H9 (cell line): ENCODE data around the gene HS1BP3. TPM values are rescaled to one million over a fixed set of nuclear protein-coding genes. Genes with fewer than 3 reads are reported as not detected.
A peak's percentile ranks its signal among the peaks of the same experiment; 100 is the strongest.

ENCODE experiments used
- DNase-seq: peaks from one replicate; pipeline ENCODE4 v3.0.0-alpha.2; 2017
- H2AFZ ChIP-seq: one replicate; pipeline ENCODE4 v1.6.1; 2013; ENCODE audit warnings: mild to moderate bottlenecking, low read length, control low read depth, moderate library complexity
- H2AK5ac ChIP-seq: 2 replicates; pipeline ENCODE4 v1.6.1; 2013; ENCODE audit warnings: low read length, control low read depth, mixed read lengths; ENCODE audit not compliant: insufficient read length
- H2BK120ac ChIP-seq: one replicate; pipeline ENCODE4 v1.6.1; 2013; ENCODE audit warnings: low read depth, mild to moderate bottlenecking, low read length, control low read depth, inconsistent platforms; ENCODE audit not compliant: poor library complexity, severe bottlenecking
- H2BK12ac ChIP-seq: 2 replicates; pipeline ENCODE4 v1.6.1; 2013; ENCODE audit warnings: low read length, control low read depth, mixed read lengths, low read depth; ENCODE audit not compliant: insufficient read length
- H2BK15ac ChIP-seq: 2 replicates; pipeline ENCODE4 v1.6.1; 2013; ENCODE audit warnings: low read depth, low read length, control low read depth
- H2BK20ac ChIP-seq: one replicate; pipeline ENCODE4 v1.6.1; 2013; ENCODE audit warnings: low read depth, mild to moderate bottlenecking, low read length, control low read depth, inconsistent platforms; ENCODE audit not compliant: poor library complexity, severe bottlenecking
- H2BK5ac ChIP-seq: 2 replicates; pipeline ENCODE4 v1.6.1; 2013; ENCODE audit warnings: low read length, control low read depth, mixed read lengths; ENCODE audit not compliant: insufficient read length
- H3K14ac ChIP-seq: 2 replicates; pipeline ENCODE4 v1.6.1; 2013; ENCODE audit warnings: low read length, control low read depth; ENCODE audit not compliant: insufficient read depth
- H3K18ac ChIP-seq: 2 replicates; pipeline ENCODE4 v1.6.1; 2013; ENCODE audit warnings: low read depth, mild to moderate bottlenecking, mixed read lengths, low read length, control low read depth; ENCODE audit not compliant: insufficient read length
- H3K23ac ChIP-seq: 2 replicates; pipeline ENCODE4 v1.6.1; 2013; ENCODE audit warnings: low read length, control low read depth, mixed read lengths, low read depth; ENCODE audit not compliant: insufficient read length
- H3K23me2 ChIP-seq: 2 replicates; pipeline ENCODE4 v1.6.1; 2013; ENCODE audit warnings: low read depth, mild to moderate bottlenecking, mixed read lengths, low read length, control low read depth; ENCODE audit not compliant: insufficient read length, poor library complexity, severe bottlenecking
- H3K27ac ChIP-seq: 2 replicates; pipeline ENCODE4 v1.5.1; 2013; ENCODE audit warnings: low read length, control low read depth, mixed read lengths, low read depth; ENCODE audit not compliant: insufficient read length
- H3K27me3 ChIP-seq: 2 replicates; pipeline ENCODE4 v1.6.1; 2013; ENCODE audit warnings: low read length, control low read depth, inconsistent platforms; ENCODE audit not compliant: insufficient read depth
- H3K4ac ChIP-seq: 2 replicates; pipeline ENCODE4 v1.6.1; 2013; ENCODE audit warnings: low read depth, mild to moderate bottlenecking, control low read depth, inconsistent platforms, low read length, moderate library complexity
- H3K4me1 ChIP-seq: 2 replicates; pipeline ENCODE4 v1.6.1; 2013; ENCODE audit warnings: low read length, control low read depth, inconsistent platforms; ENCODE audit not compliant: insufficient read depth
- H3K4me2 ChIP-seq: 2 replicates; pipeline ENCODE4 v1.6.1; 2013; ENCODE audit warnings: low read length, control low read depth, mixed read lengths; ENCODE audit not compliant: insufficient read length, insufficient read depth
- H3K56ac ChIP-seq: 2 replicates; pipeline ENCODE4 v1.6.1; 2013; ENCODE audit warnings: low read depth, mild to moderate bottlenecking, mixed read lengths, low read length, control low read depth; ENCODE audit not compliant: insufficient read length
- H3K79me1 ChIP-seq: 2 replicates; pipeline ENCODE4 v1.6.1; 2013; ENCODE audit warnings: low read depth, mild to moderate bottlenecking, moderate library complexity, low read length, control low read depth, inconsistent platforms; ENCODE audit not compliant: insufficient read depth, poor library complexity, severe bottlenecking
- H3K79me2 ChIP-seq: 2 replicates; pipeline ENCODE4 v1.6.1; 2013; ENCODE audit warnings: low read length, control low read depth, inconsistent platforms; ENCODE audit not compliant: insufficient read depth
- H3K9ac ChIP-seq: 2 replicates; pipeline ENCODE4 v1.6.1; 2013; ENCODE audit warnings: low read length, control low read depth, mixed read lengths; ENCODE audit not compliant: insufficient read length; ENCODE audit errors: extremely low read depth
- H3K9me3 ChIP-seq: one replicate; pipeline ENCODE4 v1.6.1; 2013; ENCODE audit warnings: low read depth, low read length, inconsistent platforms; ENCODE audit not compliant: control insufficient read depth
- H3T11ph ChIP-seq: one replicate; pipeline ENCODE4 v1.6.1; 2013; ENCODE audit warnings: mild to moderate bottlenecking, low read length, control low read depth, inconsistent platforms
- H4K20me1 ChIP-seq: one replicate; pipeline ENCODE4 v1.6.1; 2013; ENCODE audit not compliant: control insufficient read depth, insufficient read length, insufficient read depth
- H4K5ac ChIP-seq: 2 replicates; pipeline ENCODE4 v1.6.1; 2013; ENCODE audit warnings: low read depth, mild to moderate bottlenecking, mixed read lengths, low read length, control low read depth; ENCODE audit not compliant: insufficient read length
- H4K8ac ChIP-seq: replicated peaks from 2 replicates; pipeline ENCODE4 v1.6.1; 2013; ENCODE audit warnings: low read length, control low read depth, mixed read lengths, low read depth; ENCODE audit not compliant: insufficient read length
- H4K91ac ChIP-seq: 2 replicates; pipeline ENCODE4 v1.6.1; 2013; ENCODE audit warnings: low read depth, mild to moderate bottlenecking, moderate library complexity, mixed read lengths, low read length, control low read depth; ENCODE audit not compliant: insufficient read length
- H3K27ac Mint-ChIP-seq, 3 experiments: 2 replicates in 2 of 3; 3 replicates in 1 of 3; pipeline ENCODE4 v1.8.0; 2020 to 2021; ENCODE audit warnings: mixed read lengths in 3 of 3, mild to moderate bottlenecking in 1 of 3, moderate library complexity in 1 of 3
- H3K27me3 Mint-ChIP-seq: 2 replicates; pipeline ENCODE4 v1.8.0; 2021; ENCODE audit warnings: low read depth, mild to moderate bottlenecking, moderate library complexity, mixed read lengths
- H3K36me3 Mint-ChIP-seq, 3 experiments: 2 replicates in 2 of 3; 3 replicates in 1 of 3; pipeline ENCODE4 v1.8.0; 2020 to 2021; ENCODE audit warnings: low read depth in 3 of 3, mixed read lengths in 3 of 3; ENCODE audit not compliant: insufficient read depth in 1 of 3
- H3K4me1 Mint-ChIP-seq, 2 experiments: 2 replicates each; pipeline ENCODE4 v1.8.0; 2020; ENCODE audit warnings: mixed read lengths in 2 of 2
- H3K4me3 Mint-ChIP-seq, 2 experiments: 2 replicates in 1 of 2; 3 replicates in 1 of 2; pipeline ENCODE4 v1.8.0; 2020 to 2021; ENCODE audit warnings: mild to moderate bottlenecking in 2 of 2, mixed read lengths in 2 of 2, moderate library complexity in 1 of 2
- H3K9me3 Mint-ChIP-seq, 2 experiments: 2 replicates in 1 of 2; 3 replicates in 1 of 2; pipeline ENCODE4 v1.8.0; 2020; ENCODE audit warnings: mild to moderate bottlenecking in 2 of 2, mixed read lengths in 2 of 2, moderate library complexity in 1 of 2
- WGBS: extraction: QIAGEN DNeasy Blood & Tissue Kit; methylation state at CpG from one replicate; pipeline ENCODE4 v1.1.7; 2013; ENCODE audit warnings: missing lambda C conversion rate, low lambda C conversion rate, mixed read lengths; ENCODE audit not compliant: insufficient read length; ENCODE audit errors: extremely low coverage; 5-methylcytosine and 5-hydroxymethylcytosine counted together
- total RNA-seq: library from RNA; stranded (reverse); gene quantifications from 2 replicates; pipeline ENCODE4 v1.2.1, GENCODE V29; 2021
- TF ChIP-seq, protein P1 (sequence below): fragments of 200-600 bp; sonication (generic); conservative IDR thresholded peaks from 3 replicates; pipeline ENCODE4 v1.8.0; 2021; ENCODE audit warnings: antibody characterized with exemption, mild to moderate bottlenecking

Gene HS1BP3
- total RNA-seq, 1 experiment from 2014 or later = 11.1 TPM

DNA sequence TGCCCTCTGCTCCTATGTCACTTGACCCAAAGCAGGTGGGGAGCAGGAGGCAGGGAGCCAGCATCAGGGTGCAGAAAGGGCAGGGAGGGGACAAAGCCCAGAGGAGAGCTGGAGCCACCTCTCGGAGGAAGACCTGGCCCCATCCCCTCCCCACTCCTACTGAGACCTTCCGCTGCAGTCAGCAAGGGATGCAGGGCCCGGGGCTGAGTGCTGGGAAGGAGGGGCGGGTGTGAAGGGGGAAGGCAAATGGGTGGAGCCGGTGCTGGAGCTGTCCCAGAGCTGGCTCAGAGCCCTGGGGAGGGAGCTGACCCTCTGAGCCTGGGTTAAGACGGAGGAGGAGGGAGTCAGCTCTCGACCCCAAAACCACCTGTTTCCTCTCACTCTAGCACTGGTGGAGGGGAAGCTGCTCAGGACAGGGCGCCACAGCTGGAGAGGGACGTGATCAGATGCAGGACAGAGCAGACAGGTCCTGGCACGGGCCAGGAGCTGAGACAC lies 33.8 kb downstream of the HS1BP3 start:
- Histone ChIP-seq H4K20me1 (no peaks in the 10 kb centered on the region), H3K14ac (peak overlapping the region; percentile 41; the same call in 1 of the 2 replicates), H3K4ac (no peak overlapping the region), H2BK120ac (no peak overlapping the region), H2BK20ac (no peak overlapping the region), H2AK5ac (no peak overlapping the region), H2BK5ac (no peak overlapping the region), H3K27ac (no peak overlapping the region), H3K4me1 (peaks cover 3% of the 10 kb centered on the region; the same call in 1 of the 2 replicates), H3K9me3 (no peaks in the 10 kb centered on the region), H3K9ac (no peak overlapping the region), H2BK15ac (no peak overlapping the region), H4K5ac (no peak overlapping the region), H3K79me1 (no peaks in the 10 kb centered on the region), H3K56ac (no peak overlapping the region), H3K18ac (no peak overlapping the region), H3K79me2 (no peaks in the 10 kb centered on the region), H3K4me2 (no peak overlapping the region), H3K23me2 (peaks cover 3% of the 10 kb centered on the region), H3K23ac (no peak overlapping the region), H4K91ac (no peak overlapping the region), H2BK12ac (no peak overlapping the region), H3K27me3 (no peaks in the 10 kb centered on the region), H4K8ac (no peak overlapping the region), H3T11ph (no peak overlapping the region), H2AFZ (no peak overlapping the region)
- peaks cover 3% of the 10 kb centered on the region; the same call in 1 of the 2 replicates for H3K27me3 Mint-ChIP-seq
- peak; percentile 78 for DNase-seq
- peaks cover 0 to 8% (median 6%) of the 10 kb centered on the region in 3 experiments; a peak in 3 of 7 replicates for H3K36me3 Mint-ChIP-seq
- no peaks in the 10 kb centered on the region for H3K9me3 Mint-ChIP-seq
- H3K4me1 Mint-ChIP-seq = peaks cover 22 to 33% of the 10 kb centered on the region in 2 experiments
- H3K4me3 Mint-ChIP-seq = no peak overlapping the region
- TF ChIP-seq, protein P1, sequence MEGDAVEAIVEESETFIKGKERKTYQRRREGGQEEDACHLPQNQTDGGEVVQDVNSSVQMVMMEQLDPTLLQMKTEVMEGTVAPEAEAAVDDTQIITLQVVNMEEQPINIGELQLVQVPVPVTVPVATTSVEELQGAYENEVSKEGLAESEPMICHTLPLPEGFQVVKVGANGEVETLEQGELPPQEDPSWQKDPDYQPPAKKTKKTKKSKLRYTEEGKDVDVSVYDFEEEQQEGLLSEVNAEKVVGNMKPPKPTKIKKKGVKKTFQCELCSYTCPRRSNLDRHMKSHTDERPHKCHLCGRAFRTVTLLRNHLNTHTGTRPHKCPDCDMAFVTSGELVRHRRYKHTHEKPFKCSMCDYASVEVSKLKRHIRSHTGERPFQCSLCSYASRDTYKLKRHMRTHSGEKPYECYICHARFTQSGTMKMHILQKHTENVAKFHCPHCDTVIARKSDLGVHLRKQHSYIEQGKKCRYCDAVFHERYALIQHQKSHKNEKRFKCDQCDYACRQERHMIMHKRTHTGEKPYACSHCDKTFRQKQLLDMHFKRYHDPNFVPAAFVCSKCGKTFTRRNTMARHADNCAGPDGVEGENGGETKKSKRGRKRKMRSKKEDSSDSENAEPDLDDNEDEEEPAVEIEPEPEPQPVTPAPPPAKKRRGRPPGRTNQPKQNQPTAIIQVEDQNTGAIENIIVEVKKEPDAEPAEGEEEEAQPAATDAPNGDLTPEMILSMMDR = no peak
- H3K27ac Mint-ChIP-seq = no peak overlapping the region
- no CpG with 5 or more reads among the region's 10 CpGs for WGBS
